Cardiac muscle cell (in vitro differentiated cells and primary cell): ENCODE results near the gene GTPBP8. TPM values are rescaled to one million over a fixed set of nuclear protein-coding genes. Genes with fewer than 3 reads are reported as not detected.
"Not testable (repeated sequence)": the region's sequence is repeated elsewhere in the genome, so short reads cannot be mapped to it uniquely, and the experiment has no call there.

Experiments used
- DNase-seq, 2 donors: peaks; one replicate each; pipeline versions ENCODE4 v3.0.0 to v3.0.0-alpha.2; 2010 to 2017; ENCODE audit warnings: low read depth in 1 of 2, low spot score in 1 of 2
- H3K27ac ChIP-seq: fragments of 200-600 bp; sonication (generic); 2 replicates; pipeline ENCODE4 v1.5.1; 2016
- H3K27me3 ChIP-seq: fragments of 200-600 bp; sonication (generic); 2 replicates; pipeline ENCODE4 v1.6.0; 2016; ENCODE audit warnings: control low read depth
- H3K36me3 ChIP-seq: fragments of 200-600 bp; sonication (generic); 2 replicates; pipeline ENCODE4 v1.5.1; 2016; ENCODE audit warnings: control low read depth
- H3K4me1 ChIP-seq: fragments of 200-600 bp; sonication (generic); 2 replicates; pipeline ENCODE4 v1.8.1; 2017; ENCODE audit warnings: low read depth, mild to moderate bottlenecking, mixed run types
- H3K4me3 ChIP-seq: fragments of 200-600 bp; sonication (generic); 2 replicates; pipeline ENCODE4 v1.5.1; 2016; ENCODE audit warnings: mild to moderate bottlenecking
- H3K9me3 ChIP-seq: fragments of 200-600 bp; sonication (generic); 2 replicates; pipeline ENCODE4 v1.5.1; 2017; ENCODE audit warnings: low read depth, mild to moderate bottlenecking, control low read depth
- CTCF ChIP-seq: IDR thresholded peaks from 2 replicates; pipeline ENCODE4 v1.5.1; 2012; ENCODE audit warnings: low read depth, mild to moderate bottlenecking, low read length
- polyA plus RNA-seq: library from polyadenylated mRNA; unstranded; fragments of >200 nt; fragmentation: Nextera tagmentation; extraction: Ambion mirVana; gene quantifications from 2 replicates; pipeline ENCODE4 v1.2.1, GENCODE V29; 2016
- total RNA-seq: library from RNA; depleted of rRNA; stranded (reverse); fragments of >200 nt; gene quantifications from 2 replicates; pipeline ENCODE4 v1.2.3, GENCODE V29; 2016

Gene GTPBP8
- total and polyA plus RNA-seq, 2 experiments from 2014 or later: 20.5 to 34.0 TPM

- H3K4me1 ChIP-seq: no peaks in the 10 kb centered on the region
- no peak for TF ChIP-seq CTCF
- H3K27me3 ChIP-seq: no peaks in the 10 kb centered on the region
- DNase-seq: no peak
- H3K36me3 ChIP-seq: no peaks in the 10 kb centered on the region
- H3K4me3 ChIP-seq: no peak overlapping the region
- H3K9me3 ChIP-seq: no peaks in the 10 kb centered on the region
- H3K27ac ChIP-seq: no peak overlapping the region
Measured at GRCh38 chr3:113040231-113040630, 49.4 kb downstream of the GTPBP8 start.

DNA sequence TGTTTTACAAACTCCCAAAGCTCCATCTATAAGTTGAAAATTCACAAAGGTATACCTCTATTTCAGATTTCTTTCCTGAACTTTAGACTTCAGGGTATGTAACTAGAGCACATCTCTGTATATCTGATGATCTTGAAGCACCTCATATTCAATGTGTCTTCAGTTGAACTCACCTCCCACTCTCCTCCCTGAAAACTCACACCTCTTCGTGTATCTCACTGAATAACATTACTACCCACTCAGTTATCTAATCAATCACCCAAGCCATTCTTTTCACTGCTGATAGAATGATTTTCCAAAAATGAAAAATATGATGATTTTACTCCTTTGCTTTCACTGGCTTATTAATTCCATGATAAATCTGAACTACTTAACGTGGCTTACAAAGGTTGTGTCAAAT is 52.9 kb downstream of the GTPBP8 start:
- no peak for TF ChIP-seq CTCF
- no peaks in the 10 kb centered on the region for H3K4me1 ChIP-seq
- DNase-seq: no peak
- H3K9me3 ChIP-seq: no peaks in the 10 kb centered on the region
- H3K27me3 ChIP-seq: no peaks in the 10 kb centered on the region
- no peak overlapping the region for H3K27ac ChIP-seq
- no peaks in the 10 kb centered on the region for H3K36me3 ChIP-seq
- H3K4me3 ChIP-seq: no peak overlapping the region

DNA sequence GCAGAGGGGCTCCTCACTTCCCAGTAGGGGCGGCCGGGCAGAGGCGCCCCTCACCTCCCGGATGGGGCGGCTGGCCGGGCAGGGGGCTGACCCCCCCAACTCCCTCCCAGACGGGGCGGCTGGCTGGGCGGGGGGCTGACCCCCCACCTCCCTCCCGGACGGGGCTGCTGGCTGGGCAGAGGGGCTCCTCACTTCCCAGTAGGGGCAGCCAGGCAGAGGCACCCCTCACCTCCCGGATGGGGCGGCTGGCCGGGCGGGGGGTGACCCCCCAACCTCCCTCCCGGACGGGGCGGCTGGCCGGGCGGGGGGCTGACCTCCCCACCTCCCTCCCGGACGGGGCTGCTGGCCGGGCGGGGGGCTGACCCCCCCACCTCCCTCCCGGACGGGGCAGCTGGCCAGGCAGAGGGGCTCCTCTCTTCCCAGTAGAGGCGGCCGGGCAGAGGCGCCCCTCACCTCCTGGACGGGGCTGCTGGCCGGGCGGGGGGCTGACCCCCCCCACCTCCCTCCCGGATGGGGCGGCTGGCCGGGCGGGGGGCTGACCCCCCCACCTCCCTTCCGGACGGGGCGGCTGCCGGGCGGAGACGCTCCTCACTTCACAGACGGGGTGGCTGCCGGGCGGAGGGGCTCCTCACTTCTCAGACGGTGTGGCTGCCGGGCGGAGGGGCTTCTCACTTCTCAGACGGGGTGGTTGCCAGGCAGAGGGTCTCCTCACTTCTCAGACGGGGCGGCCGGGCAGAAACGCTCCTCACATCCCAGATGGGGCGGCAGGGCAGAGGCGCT is 55.6 kb downstream of the GTPBP8 start:
- H3K9me3 ChIP-seq, DNase-seq, H3K4me1 ChIP-seq, H3K36me3 ChIP-seq, H3K4me3 ChIP-seq, H3K27me3 ChIP-seq, H3K27ac ChIP-seq: not testable (repeated sequence)

GRCh38 chr3:113051302-113051711 is 60.5 kb downstream of the GTPBP8 start:
- peak; percentile 83 to 84 for DNase-seq
- Histone ChIP-seq H3K27ac (no peak overlapping the region), H3K4me3 (no peak overlapping the region), H3K9me3 (no peaks in the 10 kb centered on the region), H3K4me1 (no peaks in the 10 kb centered on the region), H3K36me3 (no peaks in the 10 kb centered on the region), H3K27me3 (no peaks in the 10 kb centered on the region)
- peak; percentile 81 for TF ChIP-seq CTCF

Other genes with a start within 250 kb of the GTPBP8 start
- not detected in 2 replicates for gene CD200R1L, start 144.1 kb upstream of the GTPBP8 start, total RNA-seq
- not detected in 2 replicates for gene CD200R1L, start 144.1 kb upstream of the GTPBP8 start, polyA plus RNA-seq
- 0.18 and 0.36 TPM in 2 replicates for gene CD200R1, start 15.9 kb upstream of the GTPBP8 start, total RNA-seq
- gene CD200R1, start 15.9 kb upstream of the GTPBP8 start, polyA plus RNA-seq: not detected in 2 replicates
- 14.1 and 18.1 TPM in 2 replicates for gene BOC, start 220.6 kb downstream of the GTPBP8 start, total RNA-seq
- gene BOC, start 220.6 kb downstream of the GTPBP8 start, polyA plus RNA-seq: 9.5 and 14.3 TPM in 2 replicates